ENCODE measurements around the gene UGT2B17. TPM values are rescaled to one million over a fixed set of nuclear protein-coding genes. Genes with fewer than 3 reads are reported as not detected.
"Not testable (repeated sequence)": the region's sequence is repeated elsewhere in the genome, so short reads cannot be mapped to it uniquely, and the experiment has no call there.

The UGT2B17 gene
- polyA plus RNA-seq, 1 donor (not counting 4 experiments of a cell fraction or from before 2014, with no cell fraction given): not detected

- H3K36me3 ChIP-seq (ENCODE audit: control insufficient read depth in 2 of 2, extremely low read depth in 1 of 2, insufficient read depth in 2 of 2, low read length in 2 of 2): no peaks in the 10 kb centered on the region
- FAIRE-seq: no peak
- H3K9me3 ChIP-seq (ENCODE audit: control insufficient read depth, low read depth, low read length): no peaks in the 10 kb centered on the region
- dilution Hi-C loops (cut with MboI; ENCODE audit: extremely low pct_ligation_motif_present, low sequenced_read_pairs): no loop called here
- H3K9me1 ChIP-seq (ENCODE audit: control insufficient read depth, extremely low read depth, insufficient read depth, low read length): no peaks in the 10 kb centered on the region
- H3K9ac ChIP-seq (ENCODE audit: control insufficient read depth, extremely low read depth, insufficient read depth, low read length): no peak overlapping the region
- DNase-seq (ENCODE audit: low read depth, low spot score): no peak
- H3K27me3 ChIP-seq (ENCODE audit: control insufficient read depth, extremely low read depth, insufficient read depth, low read length): no peaks in the 10 kb centered on the region
- TF ChIP-seq CTCF (optimal IDR thresholded peaks at IDR 0.05 in 1 of 3, IDR thresholded peaks at IDR 0.05 in 1 of 3, conservative IDR thresholded peaks at IDR 0.05 in 1 of 3; ENCODE audit: extremely low read depth in 1 of 3, insufficient read depth in 2 of 3, low read length in 3 of 3): no peak
- TF ChIP-seq EZH2 (IDR thresholded peaks at IDR 0.05; ENCODE audit: low read length): no peak
- H3K4me3 ChIP-seq (ENCODE audit: control insufficient read depth in 2 of 3, extremely low read depth in 1 of 3, insufficient read depth in 2 of 3, low read depth in 1 of 3, low read length in 3 of 3): no peak overlapping the region
- H3K79me2 ChIP-seq (ENCODE audit: control insufficient read depth, insufficient read depth, low read length): no peaks in the 10 kb centered on the region
- no peaks in the 10 kb centered on the region for H4K20me1 ChIP-seq (ENCODE audit: control insufficient read depth, extremely low read depth, insufficient read depth, low read length)
- H3K27ac ChIP-seq (ENCODE audit: control insufficient read depth, insufficient read depth, low read length): no peak overlapping the region
- no peak overlapping the region for H3K4me2 ChIP-seq (ENCODE audit: control insufficient read depth, extremely low read depth, insufficient read depth, low read depth, low read length)
- H3K4me1 ChIP-seq (ENCODE audit: control insufficient read depth, extremely low read depth, insufficient read depth, low read length): no peaks in the 10 kb centered on the region
- H2AFZ ChIP-seq (ENCODE audit: control insufficient read depth, low read length): no peak overlapping the region
Measured at GRCh38 chr4:68518889-68519288, 57.2 kb downstream of the UGT2B17 start.

GRCh38 chr4:68505452-68505851 lies 70.7 kb downstream of the UGT2B17 start:
- H3K36me3 ChIP-seq (ENCODE audit: control insufficient read depth in 2 of 2, extremely low read depth in 1 of 2, insufficient read depth in 2 of 2, low read length in 2 of 2); DNase-seq (ENCODE audit: low read depth, low spot score); H3K4me2 ChIP-seq (ENCODE audit: control insufficient read depth, extremely low read depth, insufficient read depth, low read depth, low read length); FAIRE-seq; H3K9me1 ChIP-seq (ENCODE audit: control insufficient read depth, extremely low read depth, insufficient read depth, low read length); H3K4me1 ChIP-seq (ENCODE audit: control insufficient read depth, extremely low read depth, insufficient read depth, low read length); H3K27me3 ChIP-seq (ENCODE audit: control insufficient read depth, extremely low read depth, insufficient read depth, low read length); H4K20me1 ChIP-seq (ENCODE audit: control insufficient read depth, extremely low read depth, insufficient read depth, low read length); H3K4me3 ChIP-seq (ENCODE audit: control insufficient read depth in 2 of 3, extremely low read depth in 1 of 3, insufficient read depth in 2 of 3, low read depth in 1 of 3, low read length in 3 of 3); H3K79me2 ChIP-seq (ENCODE audit: control insufficient read depth, insufficient read depth, low read length); H2AFZ ChIP-seq (ENCODE audit: control insufficient read depth, low read length); H3K27ac ChIP-seq (ENCODE audit: control insufficient read depth, insufficient read depth, low read length); H3K9ac ChIP-seq (ENCODE audit: control insufficient read depth, extremely low read depth, insufficient read depth, low read length); H3K9me3 ChIP-seq (ENCODE audit: control insufficient read depth, low read depth, low read length); dilution Hi-C loops (cut with MboI; ENCODE audit: extremely low pct_ligation_motif_present, low sequenced_read_pairs): not testable (repeated sequence)

- H3K4me1 ChIP-seq (ENCODE audit: control insufficient read depth, extremely low read depth, insufficient read depth, low read length); H4K20me1 ChIP-seq (ENCODE audit: control insufficient read depth, extremely low read depth, insufficient read depth, low read length); FAIRE-seq; H3K27me3 ChIP-seq (ENCODE audit: control insufficient read depth, extremely low read depth, insufficient read depth, low read length); H3K27ac ChIP-seq (ENCODE audit: control insufficient read depth, insufficient read depth, low read length); H3K4me3 ChIP-seq (ENCODE audit: control insufficient read depth in 2 of 3, extremely low read depth in 1 of 3, insufficient read depth in 2 of 3, low read depth in 1 of 3, low read length in 3 of 3); dilution Hi-C loops (cut with MboI; ENCODE audit: extremely low pct_ligation_motif_present, low sequenced_read_pairs); H3K4me2 ChIP-seq (ENCODE audit: control insufficient read depth, extremely low read depth, insufficient read depth, low read depth, low read length); H3K79me2 ChIP-seq (ENCODE audit: control insufficient read depth, insufficient read depth, low read length); H3K36me3 ChIP-seq (ENCODE audit: control insufficient read depth in 2 of 2, extremely low read depth in 1 of 2, insufficient read depth in 2 of 2, low read length in 2 of 2); H3K9me3 ChIP-seq (ENCODE audit: control insufficient read depth, low read depth, low read length); DNase-seq (ENCODE audit: low read depth, low spot score); H3K9ac ChIP-seq (ENCODE audit: control insufficient read depth, extremely low read depth, insufficient read depth, low read length); H3K9me1 ChIP-seq (ENCODE audit: control insufficient read depth, extremely low read depth, insufficient read depth, low read length); H2AFZ ChIP-seq (ENCODE audit: control insufficient read depth, low read length): not testable (repeated sequence)
Measured at GRCh38 chr4:68504836-68505235, 71.3 kb downstream of the UGT2B17 start.

GRCh38 chr4:68503462-68503861 lies 72.7 kb downstream of the UGT2B17 start:
- H3K9ac ChIP-seq (ENCODE audit: control insufficient read depth, extremely low read depth, insufficient read depth, low read length); H3K4me2 ChIP-seq (ENCODE audit: control insufficient read depth, extremely low read depth, insufficient read depth, low read depth, low read length); H4K20me1 ChIP-seq (ENCODE audit: control insufficient read depth, extremely low read depth, insufficient read depth, low read length); FAIRE-seq; H2AFZ ChIP-seq (ENCODE audit: control insufficient read depth, low read length); H3K4me1 ChIP-seq (ENCODE audit: control insufficient read depth, extremely low read depth, insufficient read depth, low read length); H3K79me2 ChIP-seq (ENCODE audit: control insufficient read depth, insufficient read depth, low read length); H3K27ac ChIP-seq (ENCODE audit: control insufficient read depth, insufficient read depth, low read length); H3K9me1 ChIP-seq (ENCODE audit: control insufficient read depth, extremely low read depth, insufficient read depth, low read length); H3K36me3 ChIP-seq (ENCODE audit: control insufficient read depth in 2 of 2, extremely low read depth in 1 of 2, insufficient read depth in 2 of 2, low read length in 2 of 2); dilution Hi-C loops (cut with MboI; ENCODE audit: extremely low pct_ligation_motif_present, low sequenced_read_pairs); DNase-seq (ENCODE audit: low read depth, low spot score); H3K9me3 ChIP-seq (ENCODE audit: control insufficient read depth, low read depth, low read length); H3K4me3 ChIP-seq (ENCODE audit: control insufficient read depth in 2 of 3, extremely low read depth in 1 of 3, insufficient read depth in 2 of 3, low read depth in 1 of 3, low read length in 3 of 3); H3K27me3 ChIP-seq (ENCODE audit: control insufficient read depth, extremely low read depth, insufficient read depth, low read length): not testable (repeated sequence)

Measured in keratinocyte (primary cell).